Measurements from ENCODE around the gene SIAH3.

The SIAH3 gene

DNA sequence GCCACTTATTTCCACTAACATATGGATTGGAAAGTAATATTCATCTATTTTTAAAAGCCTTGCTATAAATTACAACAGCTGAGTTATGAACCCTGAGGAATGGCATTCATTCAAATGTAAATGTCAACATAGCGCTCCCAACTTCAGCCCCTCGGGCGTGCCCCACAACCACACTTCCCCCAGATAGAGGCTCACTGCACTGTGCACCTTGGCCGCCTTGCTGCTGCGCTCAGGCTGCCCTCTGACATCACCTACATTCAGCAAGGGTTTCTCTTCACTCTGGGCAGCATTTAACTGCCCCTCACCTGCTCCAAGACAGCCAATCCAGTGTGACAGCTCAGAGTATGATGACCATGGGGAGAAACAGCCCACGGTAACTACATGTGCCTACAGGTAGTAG lies 35.1 kb downstream of the SIAH3 start:
- DNase-seq: no peak

DNA sequence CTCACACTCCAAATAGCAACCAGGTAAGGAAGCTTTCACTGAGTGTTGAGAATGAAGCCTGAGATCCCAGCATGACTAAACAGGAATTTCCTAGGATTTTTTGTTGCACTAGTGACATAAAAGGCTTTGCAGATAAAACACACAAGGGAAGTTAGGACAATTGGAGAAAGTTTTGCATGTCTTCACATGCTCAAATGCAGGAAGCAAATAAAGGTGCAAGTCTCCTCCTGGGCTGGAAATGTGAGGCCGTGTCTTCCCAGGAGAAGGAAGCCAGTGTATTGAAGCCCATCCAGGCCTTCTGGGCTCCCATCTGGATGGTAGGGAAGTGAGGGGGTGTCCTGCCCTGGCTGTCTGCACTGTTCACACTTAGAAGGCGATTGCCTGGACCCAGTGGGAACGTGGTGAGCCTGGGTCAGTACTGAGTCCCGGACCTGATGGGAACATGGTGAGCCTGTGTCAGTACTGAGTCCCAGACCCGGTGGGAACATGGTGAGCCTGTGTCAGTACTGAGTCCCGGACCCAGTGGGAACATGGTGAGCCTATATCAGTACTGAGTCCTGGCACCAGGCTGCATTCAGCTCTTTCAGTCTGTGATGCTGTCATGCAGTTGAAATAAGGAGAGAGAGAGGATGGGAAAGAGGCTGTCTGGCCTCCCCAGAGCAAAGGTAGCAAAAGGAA lies 38.7 kb downstream of the SIAH3 start:
- DNase-seq: no peak

DNA sequence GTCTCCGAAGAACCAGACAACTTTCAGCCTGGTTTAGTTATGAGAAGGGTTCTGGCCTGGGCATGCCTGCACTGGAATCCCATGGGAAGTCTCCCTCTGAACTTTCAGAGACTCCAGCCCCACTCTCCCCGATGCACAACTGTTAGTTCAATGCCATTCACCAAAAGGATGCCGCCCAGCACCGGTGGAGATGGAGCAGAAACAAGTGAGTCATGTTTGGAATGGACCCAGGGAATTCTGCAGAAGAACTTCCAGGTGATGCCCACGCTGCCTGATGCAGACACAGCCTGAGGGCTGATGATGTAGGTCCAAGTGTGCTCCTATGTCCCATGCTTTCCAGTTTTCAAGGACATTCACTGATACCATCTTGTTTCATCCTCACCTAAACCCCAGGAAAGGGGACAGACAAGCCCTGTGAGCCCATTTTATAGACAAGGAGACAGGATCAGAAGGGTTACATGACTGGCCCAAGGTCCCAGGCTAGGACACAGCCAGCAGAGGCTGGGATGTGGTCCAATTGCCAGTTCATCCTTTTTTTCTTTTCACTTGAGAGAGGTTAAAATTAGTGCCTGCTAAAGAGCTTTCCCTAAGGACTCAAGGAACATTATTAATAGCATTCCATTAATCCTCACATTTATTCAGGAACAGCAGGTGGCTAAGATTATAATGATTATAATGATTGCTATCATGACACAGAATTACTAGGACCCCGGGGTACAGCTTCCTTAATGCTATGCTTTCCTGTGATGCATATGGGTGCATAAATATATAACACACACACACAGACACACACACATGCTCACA lies 39.5 kb downstream of the SIAH3 start:
- no peak for DNase-seq

DNA sequence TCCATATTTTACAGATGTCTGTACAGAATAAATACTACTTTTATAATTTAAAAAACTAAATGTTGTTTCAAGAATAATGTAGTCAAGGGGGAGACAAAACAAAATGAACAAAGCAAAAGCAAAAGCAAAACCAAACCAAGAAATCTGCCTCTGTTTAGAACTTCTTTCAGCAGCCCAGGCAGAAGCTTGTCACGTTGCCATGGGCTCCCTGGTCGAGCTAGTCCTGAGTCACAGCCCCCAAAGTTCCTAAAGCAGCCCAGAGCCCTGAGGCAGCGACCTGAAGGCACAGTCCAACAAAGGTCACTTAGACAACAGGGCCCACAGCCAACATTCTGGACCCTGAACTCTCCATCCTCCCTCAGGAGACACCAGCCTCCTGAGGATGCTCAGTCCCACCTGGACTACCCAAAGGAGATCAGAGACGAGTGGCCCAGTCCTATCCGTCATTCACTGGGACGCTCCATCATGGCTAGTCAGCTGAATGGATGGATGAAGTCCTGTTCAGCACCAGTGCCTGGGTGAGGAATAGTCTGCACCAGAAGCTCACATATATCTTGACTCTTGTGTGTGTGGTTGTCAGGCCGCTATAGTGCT lies 41.7 kb downstream of the SIAH3 start:
- no peak for DNase-seq

DNA sequence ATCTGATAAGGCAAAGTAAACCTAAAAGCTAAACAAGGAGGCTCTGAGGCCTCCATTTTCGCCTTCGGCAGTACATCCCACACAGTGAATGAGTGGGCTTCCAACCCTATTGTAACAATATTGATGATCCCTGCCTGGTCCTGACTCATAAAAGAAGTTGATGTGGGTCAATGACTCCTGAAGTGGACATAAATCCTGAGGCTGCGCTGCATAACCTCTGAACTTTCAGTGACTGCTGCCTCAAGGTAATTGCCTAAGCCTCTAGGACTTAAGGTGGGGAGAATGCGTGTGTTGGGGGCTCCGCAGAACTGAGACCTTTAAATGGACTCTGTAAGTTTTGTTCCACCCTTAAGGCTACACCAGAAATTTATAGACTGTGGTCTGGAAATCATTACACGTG lies 42.6 kb downstream of the SIAH3 start:
- no peak for DNase-seq

DNA sequence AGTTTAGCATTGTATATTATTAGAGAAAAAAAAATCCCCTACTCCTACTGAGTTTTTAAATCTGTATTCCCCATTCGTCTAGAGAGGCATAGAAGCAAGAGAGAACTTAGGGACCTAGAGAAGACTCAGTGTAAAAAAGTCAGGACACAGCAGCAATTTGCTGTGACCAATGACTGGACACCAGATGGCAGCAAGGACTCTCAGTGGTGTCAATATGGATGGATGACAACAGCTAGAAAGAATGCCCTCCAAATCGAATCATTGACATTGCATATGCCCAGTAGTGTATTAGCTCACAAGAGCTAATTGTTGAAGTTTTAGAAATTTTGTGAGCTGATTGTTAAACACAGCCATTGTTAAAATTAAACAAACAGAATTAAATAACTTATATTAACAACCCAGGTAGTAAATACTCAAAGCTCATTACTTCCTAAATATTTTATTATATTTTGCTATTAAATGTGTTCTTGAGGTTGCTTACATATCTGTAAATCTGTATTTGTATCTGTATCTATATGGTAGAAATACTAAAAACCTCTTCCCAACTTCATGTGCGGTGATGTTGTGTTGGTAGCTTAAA lies 43.9 kb downstream of the SIAH3 start:
- DNase-seq: peak; percentile 81

DNA sequence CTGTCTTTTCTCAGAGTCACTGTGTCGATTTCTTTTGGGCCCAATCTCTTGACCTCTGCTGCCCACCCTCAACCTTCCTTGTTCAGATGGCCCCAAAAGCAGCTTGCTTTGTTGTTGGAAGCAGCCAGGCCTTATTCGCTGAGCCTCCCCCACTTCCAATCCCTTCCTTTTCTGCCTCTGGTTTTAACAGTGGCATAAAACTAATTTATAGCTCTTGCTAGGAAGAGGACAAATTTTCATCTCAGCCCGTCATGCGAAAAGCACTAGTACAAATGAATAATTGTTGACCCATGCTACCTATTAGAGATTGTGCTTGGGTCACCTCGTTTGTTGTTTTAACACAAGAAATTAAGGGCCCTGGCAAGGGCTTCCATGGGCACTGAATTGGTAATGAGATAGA lies 51.1 kb downstream of the SIAH3 start:
- no peak for DNase-seq

DNA sequence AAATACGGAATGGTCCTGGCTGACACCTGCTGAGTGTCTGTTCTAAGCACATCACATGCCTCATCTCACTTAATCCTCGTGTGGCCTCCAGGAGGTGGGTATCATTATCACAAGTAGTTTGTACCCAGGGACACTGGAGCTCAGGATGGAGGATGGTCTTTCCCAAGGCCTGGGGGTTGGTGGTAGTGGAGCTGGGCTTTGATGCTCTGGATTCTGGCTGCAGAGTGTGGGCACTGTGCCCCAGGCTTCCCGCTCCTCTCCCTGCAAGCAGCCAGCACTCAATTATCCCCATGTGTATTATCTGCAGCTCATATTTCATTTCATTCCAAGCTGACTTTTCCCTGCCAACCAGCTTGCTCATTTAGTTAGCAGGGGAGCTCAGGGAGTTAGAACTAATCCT lies 52.1 kb downstream of the SIAH3 start:
- peak; percentile 29 for DNase-seq

DNA sequence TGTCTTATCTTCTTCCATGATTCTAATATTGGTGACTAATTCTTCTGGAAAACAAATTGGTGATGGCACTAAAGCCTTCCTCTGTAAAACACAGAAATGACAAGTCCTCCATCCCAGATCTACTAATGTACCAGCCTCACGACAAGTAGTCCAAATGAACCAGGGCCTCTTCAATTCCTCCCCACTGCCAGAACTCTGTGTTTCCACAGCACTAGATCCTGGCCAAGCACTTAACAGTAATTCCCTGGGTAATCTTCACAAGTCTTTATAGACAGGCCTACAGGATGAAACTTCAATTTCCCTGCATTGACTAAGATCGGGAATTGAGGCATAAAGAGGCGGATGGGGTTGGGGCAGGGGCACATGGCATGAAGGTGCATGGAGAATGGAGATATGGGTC lies 52.7 kb downstream of the SIAH3 start:
- no peak for DNase-seq

DNA sequence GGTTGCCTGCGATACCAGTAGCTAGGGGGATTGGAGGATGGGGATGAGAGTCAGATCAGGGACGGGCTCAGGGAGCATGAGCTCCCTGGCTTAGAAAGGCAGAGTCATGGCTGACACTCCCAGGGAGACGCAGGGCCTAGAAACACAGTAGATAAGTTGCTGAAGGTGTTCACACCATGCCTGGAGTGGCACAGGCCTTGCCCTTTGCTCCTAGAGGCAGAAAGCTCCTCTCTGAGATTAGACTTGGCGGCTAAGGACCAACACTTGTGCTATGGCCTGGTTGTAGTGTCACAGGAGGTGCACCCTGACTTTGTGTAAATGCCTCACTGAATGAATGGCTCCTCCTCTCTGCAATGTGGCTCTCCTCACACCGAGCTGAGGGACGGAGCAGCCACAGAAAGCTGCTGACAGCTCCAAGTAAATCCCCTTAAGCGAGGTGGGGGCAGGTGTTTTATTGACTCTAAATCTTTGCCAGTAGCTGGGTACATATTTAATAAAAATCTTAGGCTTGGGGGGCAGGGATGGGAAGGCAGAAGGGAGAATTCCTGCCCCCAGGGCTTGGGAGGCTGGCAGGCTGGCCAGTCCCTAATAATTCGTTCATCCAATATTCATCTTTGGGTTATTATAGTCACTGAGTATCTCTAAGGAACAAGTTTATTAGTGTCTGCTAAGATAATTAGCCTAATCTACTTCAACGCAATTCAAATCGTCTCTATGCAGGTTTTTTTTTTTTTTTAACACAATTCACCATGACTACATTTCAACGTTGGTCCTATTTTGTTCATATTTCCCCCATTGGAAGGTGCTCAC lies 54.9 kb downstream of the SIAH3 start:
- DNase-seq: no peak

DNA sequence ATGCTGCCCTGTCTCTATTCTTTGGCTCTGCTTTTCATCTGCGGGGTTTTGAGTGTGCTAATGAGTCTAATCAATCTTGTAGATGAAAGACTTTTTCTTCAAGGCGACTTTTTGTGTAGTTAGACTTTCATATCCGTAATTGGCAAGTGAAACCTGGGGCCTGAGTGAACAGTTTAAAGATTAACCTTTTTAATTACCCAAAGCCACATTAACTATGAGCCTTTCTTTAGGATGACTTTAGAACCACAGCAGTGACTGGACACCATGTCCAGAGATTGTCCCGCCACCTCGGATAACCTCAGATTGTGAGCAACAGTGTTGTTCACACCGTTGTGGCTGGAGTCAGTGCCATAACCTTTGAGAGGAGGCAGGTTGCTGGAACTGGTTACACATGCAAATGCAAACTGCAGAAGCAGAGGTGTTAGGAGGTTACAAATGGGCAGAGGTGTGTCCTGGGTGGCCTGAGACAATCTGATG lies 58.7 kb downstream of the SIAH3 start:
- peak; percentile 42 for DNase-seq

DNA sequence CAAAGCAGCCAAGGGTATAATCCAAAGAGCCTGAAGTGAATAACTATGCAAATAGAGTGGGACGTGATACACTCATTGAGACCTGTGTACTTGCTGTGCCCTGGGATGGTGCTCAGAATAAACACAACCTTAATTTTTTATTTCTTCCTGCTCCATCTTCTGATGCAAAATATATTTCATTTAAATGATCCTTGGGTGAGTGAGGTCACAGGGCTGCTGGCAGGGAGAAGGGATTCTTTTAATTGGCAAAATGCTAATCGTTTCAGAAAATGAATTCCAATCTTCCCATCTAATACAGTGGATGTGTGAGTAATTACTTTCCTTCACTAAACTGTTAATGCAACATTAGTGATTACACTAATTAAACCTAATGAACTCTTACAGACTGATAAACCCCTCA lies 63.5 kb downstream of the SIAH3 start:
- no peak for DNase-seq

DNA sequence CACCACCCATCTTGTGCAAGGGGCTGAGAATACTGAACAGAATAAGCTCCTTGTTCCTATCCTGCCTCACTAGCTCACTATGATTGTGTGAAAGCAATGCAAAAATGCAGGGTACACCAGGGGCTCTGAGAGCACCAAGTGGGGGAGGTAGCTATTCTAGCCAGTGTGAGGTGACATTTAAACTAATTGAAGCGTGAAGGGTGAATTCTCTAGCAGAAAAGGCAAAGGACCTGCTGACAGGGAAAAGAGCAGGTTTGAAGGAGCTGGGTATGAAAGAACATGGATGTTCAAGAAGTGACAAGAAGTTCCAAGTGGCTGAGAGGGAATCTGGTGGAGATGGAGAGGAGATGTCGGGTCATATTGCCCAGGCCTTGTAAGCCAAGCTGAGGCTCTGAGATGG lies 64.2 kb downstream of the SIAH3 start:
- peak; percentile 29 for DNase-seq

DNA sequence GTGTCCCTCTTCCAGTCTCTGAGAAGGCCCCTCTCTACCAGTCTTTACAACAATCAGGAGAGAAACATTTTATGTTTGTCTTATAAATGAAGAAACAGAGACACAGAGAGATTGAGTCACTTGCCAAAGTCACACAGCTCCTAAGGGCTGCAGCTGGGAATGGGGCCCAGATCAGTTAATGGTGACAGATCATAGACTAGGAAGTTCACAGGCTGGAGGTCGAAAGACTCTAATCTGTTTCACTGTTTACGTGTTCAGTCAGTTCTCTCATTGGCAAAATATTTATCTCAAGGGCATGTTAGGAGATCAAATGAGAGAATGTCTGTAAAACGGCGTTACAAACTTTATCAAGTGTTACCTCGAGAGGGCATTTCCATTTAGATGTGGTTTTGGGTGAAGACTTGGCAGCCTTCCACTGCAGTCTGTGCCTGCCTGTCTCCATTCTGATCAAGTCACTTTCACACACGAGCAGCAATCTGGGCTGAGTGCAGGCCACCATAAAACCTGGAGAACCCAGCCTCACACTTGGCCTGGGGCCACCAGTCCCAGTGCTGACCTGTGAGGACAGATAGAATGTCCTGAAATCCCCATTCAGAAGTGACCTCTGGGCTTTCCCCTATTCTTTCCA lies 65.1 kb downstream of the SIAH3 start:
- DNase-seq: peak; percentile 30

DNA sequence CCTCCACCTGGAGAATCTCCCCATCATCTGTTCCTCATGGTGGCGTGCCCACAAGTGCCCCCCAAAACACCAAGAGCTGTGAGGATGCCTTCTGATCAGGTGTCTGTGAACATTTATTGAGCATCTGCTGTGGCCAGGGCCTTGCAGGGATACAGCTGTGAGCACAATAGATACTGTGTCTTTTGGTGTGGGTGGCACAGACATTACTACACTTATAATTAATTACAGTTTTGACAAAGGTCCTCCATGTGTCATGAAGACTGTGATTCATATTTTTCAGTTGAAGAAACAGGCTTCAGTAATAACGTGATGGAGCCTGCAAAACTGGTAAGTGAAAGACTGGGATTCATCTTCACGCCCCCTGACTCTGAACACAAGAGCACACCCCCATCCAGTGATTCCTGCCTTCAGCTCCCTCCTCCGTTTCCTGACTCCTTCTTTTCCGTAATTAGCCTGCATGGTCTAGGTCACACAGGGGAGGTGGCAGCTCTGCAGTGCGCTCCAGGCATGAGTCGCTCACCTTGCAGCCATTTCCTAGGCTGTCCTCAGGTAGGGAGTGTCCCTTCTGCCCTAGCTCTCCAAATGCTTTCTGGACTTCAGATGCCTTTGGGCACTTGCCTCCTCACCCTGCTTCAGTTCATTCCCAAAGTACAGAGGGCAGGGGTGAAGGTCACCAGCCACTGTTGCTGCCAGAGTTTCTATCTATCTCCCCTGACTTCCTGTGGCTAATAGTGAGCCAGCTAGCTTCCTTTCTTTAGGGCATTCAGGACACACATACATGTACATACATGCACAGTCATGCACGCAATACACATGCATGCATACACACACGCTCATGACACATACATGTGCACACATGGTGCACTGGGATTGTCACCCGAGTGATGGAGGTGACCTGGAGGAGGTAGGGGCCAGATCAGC lies 66.5 kb downstream of the SIAH3 start:
- DNase-seq: peak; percentile 54

DNA sequence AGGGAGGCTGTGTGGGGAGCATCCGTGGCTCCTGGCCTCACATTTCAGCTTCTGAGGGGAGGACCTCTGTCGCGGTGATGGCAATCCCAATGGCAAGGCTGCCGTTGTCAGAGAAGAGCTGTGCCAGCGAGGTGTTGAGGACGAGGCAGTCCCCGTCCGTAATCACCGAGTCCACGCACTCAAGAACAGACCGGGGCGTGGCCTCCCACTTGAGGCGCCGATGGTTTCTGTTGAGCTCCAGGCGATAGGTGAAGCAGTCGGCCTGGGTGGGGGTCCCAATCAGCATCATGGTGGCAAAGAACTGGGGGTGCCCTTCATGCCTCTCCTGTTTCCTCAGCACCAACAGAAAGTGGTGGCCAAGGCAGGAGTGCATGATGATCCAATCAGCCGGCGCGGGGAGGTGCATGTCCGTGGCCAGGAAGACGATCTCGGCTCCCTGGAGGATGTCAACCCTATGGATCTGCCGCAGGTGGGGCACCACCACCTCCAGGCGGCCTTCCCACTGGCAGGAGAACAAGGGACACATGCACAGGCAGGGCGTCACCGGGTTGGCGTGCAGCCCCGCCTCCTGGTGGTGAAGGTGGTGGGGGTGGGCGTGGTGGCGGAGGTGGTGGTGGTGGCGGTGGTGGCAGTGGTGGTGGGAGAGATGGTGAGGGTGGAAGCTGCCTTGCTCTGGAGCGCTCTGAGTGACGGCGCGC lies 68.1 kb downstream of the SIAH3 start:
- DNase-seq: peak; percentile 34

DNA sequence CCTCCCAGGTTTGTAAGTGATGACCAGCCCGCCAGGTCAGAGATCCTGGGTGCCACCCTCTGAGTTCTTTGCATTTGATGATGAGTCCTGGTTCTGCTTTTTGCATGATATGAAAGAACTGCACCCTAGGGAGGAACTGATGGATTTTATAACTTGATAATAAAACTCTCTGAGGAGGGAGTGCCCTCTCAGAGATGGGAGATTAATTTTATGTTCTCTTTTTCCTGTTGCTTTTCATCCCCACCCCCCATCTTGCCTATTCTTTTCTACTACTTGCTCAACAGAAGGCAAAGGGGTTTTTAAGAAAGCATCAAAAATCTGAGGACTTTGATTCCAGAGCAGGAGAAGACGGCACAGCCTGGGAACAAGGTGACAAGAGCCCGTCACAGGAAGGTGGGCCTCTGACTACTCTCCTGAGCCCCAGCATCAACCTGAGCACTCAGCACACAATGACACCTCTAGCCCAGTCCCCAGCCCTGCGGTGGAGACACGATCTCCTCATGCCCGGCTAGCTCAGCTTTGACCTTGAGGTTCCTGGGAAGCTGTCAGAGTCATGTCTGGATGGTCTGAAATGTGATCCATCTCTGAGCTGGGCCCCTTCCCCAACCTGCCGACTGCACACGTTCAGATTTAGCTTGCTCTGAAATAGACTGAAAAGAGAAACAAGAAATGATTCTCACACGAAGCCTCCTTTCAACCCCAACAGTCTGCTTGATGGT lies 69.1 kb downstream of the SIAH3 start:
- peak; percentile 31 for DNase-seq

DNA sequence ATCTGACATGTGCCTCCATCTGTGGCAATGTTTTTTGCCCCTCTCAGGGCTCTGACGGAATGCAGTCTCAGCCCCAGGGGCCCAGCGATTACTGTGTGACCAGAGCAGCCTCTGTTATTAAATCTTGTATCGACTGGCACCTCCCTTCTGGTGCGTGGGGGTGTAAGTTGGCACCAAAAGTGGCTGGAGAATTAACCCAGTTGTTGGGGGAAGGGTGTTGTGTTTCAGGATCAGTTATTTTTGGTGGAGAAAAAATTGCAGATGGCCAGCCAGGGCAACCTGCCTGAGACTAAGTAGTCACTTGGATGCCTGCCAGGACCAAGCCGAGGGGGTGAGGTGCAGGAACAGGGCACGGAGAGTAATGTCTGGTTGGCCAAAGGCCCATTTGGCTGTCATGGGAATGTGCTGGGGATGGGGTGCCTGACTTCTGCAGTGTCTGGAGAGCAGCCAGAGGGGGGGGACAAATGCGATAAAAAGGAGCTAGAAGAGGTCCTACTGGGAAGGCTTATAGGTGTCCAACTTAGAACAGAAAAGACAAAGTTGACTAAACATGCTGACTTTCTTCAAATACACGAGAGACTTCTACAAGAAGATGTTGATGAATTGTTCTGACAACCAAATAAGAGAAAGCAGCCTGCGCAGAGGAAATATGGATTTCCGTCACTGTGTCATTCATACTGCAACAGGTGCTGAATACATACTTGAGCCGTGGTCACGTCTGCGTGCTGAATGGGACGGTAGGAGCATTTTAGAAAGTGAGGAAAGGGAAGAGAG lies 69.8 kb downstream of the SIAH3 start:
- no peak for DNase-seq

DNA sequence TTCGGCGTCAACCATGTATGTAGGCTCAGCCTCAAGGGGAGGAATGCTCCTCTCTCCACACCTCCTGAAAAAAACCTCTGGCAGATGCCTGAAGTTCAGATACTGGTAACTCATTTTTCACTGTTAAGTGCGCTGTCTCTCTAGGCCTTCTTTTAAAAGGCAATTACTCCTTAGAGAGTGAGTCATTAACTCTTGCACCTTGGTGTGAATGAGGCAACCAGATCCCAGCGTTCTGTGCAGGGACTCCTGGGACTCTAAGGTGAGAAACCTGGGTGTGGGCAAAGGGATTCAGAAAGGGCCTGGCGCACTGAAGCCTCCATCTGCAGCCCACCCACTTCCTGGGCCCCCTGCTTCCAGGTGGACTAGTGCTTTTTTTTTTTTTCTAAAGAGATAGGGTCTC lies 71.7 kb downstream of the SIAH3 start:
- DNase-seq: peak; percentile 29

Data from islet precursor cell (in vitro differentiated cells).